Transverse colon (tissue), 4 donors: ENCODE data around the gene ALS2CL. TPM values are rescaled to one million over a fixed set of nuclear protein-coding genes. Genes with fewer than 3 reads are reported as not detected.

Experiments used
- DNase-seq: peaks from one replicate; pipeline ENCODE4 v3.0.0-alpha.2; 2019
- H3K27ac ChIP-seq, 4 donors: fragments of 200-600 bp; sonication (generic); 2 replicates each; pipeline ENCODE4 v1.5.1; 2016 to 2018; ENCODE audit warnings: inconsistent platforms in 4 of 4
- H3K27me3 ChIP-seq: fragments of 200-600 bp; sonication (generic); 2 replicates; pipeline ENCODE4 v1.5.1; 2017; ENCODE audit warnings: inconsistent platforms
- H3K36me3 ChIP-seq, 4 donors: fragments of 200-600 bp; sonication (generic); 2 replicates each; pipeline ENCODE4 v1.5.1; 2017 to 2019; ENCODE audit warnings: inconsistent platforms in 4 of 4
- H3K4me1 ChIP-seq, 4 donors: fragments of 200-600 bp; sonication (generic); 2 replicates each; pipeline ENCODE4 v1.5.1; 2017 to 2020; ENCODE audit warnings: inconsistent platforms in 4 of 4
- H3K4me3 ChIP-seq, 4 donors: fragments of 200-600 bp; sonication (generic); 1 replicate in 1 of 4; 2 replicates in 3 of 4; pipeline versions ENCODE4 v1.5.1 to v1.6.1; 2017 to 2019; ENCODE audit warnings: inconsistent platforms in 4 of 4
- H3K9me3 ChIP-seq, 2 donors: fragments of 200-600 bp; sonication (generic); 2 replicates each; pipeline ENCODE4 v1.5.1; 2017 to 2019; ENCODE audit warnings: inconsistent platforms in 2 of 2
- CTCF ChIP-seq, 5 experiments: fragments of 200-600 bp in 3 of 5; fragments of 450-650 bp in 2 of 5; sonication (generic) in 3 of 5; IDR thresholded peaks; 1 replicate in 2 of 5; 2 replicates in 3 of 5; pipeline ENCODE4 v1.5.1; 2016 to 2017; ENCODE audit warnings: antibody characterized with exemption in 5 of 5, inconsistent platforms in 3 of 5, mild to moderate bottlenecking in 2 of 5, moderate library complexity in 1 of 5
- EP300 ChIP-seq: sonication (generic); formaldehyde crosslinking; IDR thresholded peaks from one replicate; pipeline ENCODE4 v1.6.1; 2017; ENCODE audit warnings: antibody characterized with exemption, low read depth
- POLR2A ChIP-seq: fragments of 450-650 bp; IDR thresholded peaks from one replicate; pipeline ENCODE4 v1.6.1; 2016; ENCODE audit warnings: antibody characterized with exemption, mild to moderate bottlenecking, moderate library complexity
- POLR2AphosphoS5 ChIP-seq, 3 donors: sonication (generic); formaldehyde crosslinking; IDR thresholded peaks; one replicate each; pipeline ENCODE4 v1.6.1; 2016; ENCODE audit warnings: antibody characterized with exemption in 3 of 3
- WGBS, 2 donors: methylation state at CpG; one replicate each; pipeline ENCODE4 v1.1.5; 2018; ENCODE audit warnings: low coverage in 1 of 2; 5-methylcytosine and 5-hydroxymethylcytosine counted together
- in situ Hi-C, 4 donors: fragments of 200-750 bp; cut with MboI; loops; one replicate each; pipeline versions ENCODE4 v1.15.0 to v1.15.1; 2017; ENCODE audit warnings: low sequenced_read_pairs in 3 of 4, low pct_ligation_motif_present in 1 of 4, low pct_unique_long_range_greater_than_20kb in 1 of 4
- intact Hi-C: fragments of 100-400 bp; cut with DNase I; formaldehyde crosslinking; loops from one replicate; pipeline ENCODE4 v1.15.1; 2023; ENCODE audit warnings: low total_unique reads
- total RNA-seq, 4 donors: library from RNA; depleted of rRNA; stranded (reverse); fragments of >200 nt; gene quantifications; one replicate each; pipeline ENCODE4 v1.1.0, GENCODE V29; 2016

ALS2CL gene
- total RNA-seq, 4 donors from 2014 or later: 67.5 to 212 (median 116) TPM

- DNase-seq: no peak
- Histone ChIP-seq H3K27me3 (no peaks in the 10 kb centered on the region), H3K9me3 (no peaks in the 10 kb centered on the region), H3K4me3 (no peak overlapping the region), H3K36me3 (no peaks in the 10 kb centered on the region), H3K4me1 (peaks cover 0 to 9% (median 2%) of the 10 kb centered on the region in 4 donors), H3K27ac (no peak overlapping the region)
- intact Hi-C loops: no loop called here
- TF ChIP-seq CTCF (IDR thresholded peaks at IDR 0.05): no peak
- no peak for TF ChIP-seq POLR2A
- no peak for TF ChIP-seq POLR2AphosphoS5 (IDR thresholded peaks at IDR 0.05)
- in situ Hi-C loops: no loop called here
- 70 to 78% methylated on average over 9 to 23 of the region's 23 CpGs for WGBS, 2 donors
Observed at GRCh38 chr3:46664971-46665762, 28.3 kb downstream of the ALS2CL start.

GRCh38 chr3:46664188-46664970 is 29.1 kb downstream of the ALS2CL start:
- Histone ChIP-seq H3K27me3 (no peaks in the 10 kb centered on the region), H3K4me3 (no peak overlapping the region), H3K4me1 (peaks cover 0 to 9% (median 2%) of the 10 kb centered on the region in 4 donors), H3K36me3 (no peaks in the 10 kb centered on the region), H3K9me3 (no peaks in the 10 kb centered on the region), H3K27ac (no peak overlapping the region)
- in situ Hi-C loops (no loop called here), intact Hi-C loops (no loop called here)
- no peak for DNase-seq
- 58 to 77% methylated on average over 3 to 6 of the region's 6 CpGs for WGBS, 2 donors
- TF ChIP-seq EP300 (no peak), POLR2A (no peak), POLR2AphosphoS5 (IDR thresholded peaks at IDR 0.05) (no peak), CTCF (IDR thresholded peaks at IDR 0.05) (no peak)

- Histone ChIP-seq H3K27ac (no peak overlapping the region), H3K4me3 (no peak overlapping the region), H3K4me1 (peaks cover 0 to 9% (median 2%) of the 10 kb centered on the region in 4 donors), H3K9me3 (no peaks in the 10 kb centered on the region), H3K36me3 (no peaks in the 10 kb centered on the region), H3K27me3 (no peaks in the 10 kb centered on the region)
- in situ Hi-C loops: no loop called here
- TF ChIP-seq EP300: no peak
- peak in 2 of 5 experiments; percentile 12 to 26 for TF ChIP-seq CTCF (IDR thresholded peaks at IDR 0.05)
- intact Hi-C loops: no loop called here
- WGBS, 2 donors: 59% methylated on average over 8 of the region's 8 CpGs; no CpG with 5 or more reads in 1 of the 2 donors
- DNase-seq: peak; percentile 6
Observed at GRCh38 chr3:46663591-46664135, 29.8 kb downstream of the ALS2CL start.

GRCh38 chr3:46662771-46663551 is 30.5 kb downstream of the ALS2CL start:
- in situ Hi-C loops (no loop called here), intact Hi-C loops (no loop called here)
- Histone ChIP-seq H3K9me3 (no peaks in the 10 kb centered on the region), H3K4me1 (peaks cover 0 to 9% (median 2%) of the 10 kb centered on the region in 4 donors), H3K27me3 (no peaks in the 10 kb centered on the region), H3K4me3 (no peak overlapping the region), H3K27ac (no peak overlapping the region), H3K36me3 (no peaks in the 10 kb centered on the region)
- TF ChIP-seq EP300 (no peak), POLR2AphosphoS5 (IDR thresholded peaks at IDR 0.05) (no peak), CTCF (IDR thresholded peaks at IDR 0.05) (no peak), POLR2A (no peak)
- DNase-seq: peak; percentile 18
- WGBS, 2 donors: 60 to 69% methylated on average over 1 to 17 of the region's 17 CpGs
